SKM-1 treated with dmso at 0.1 percent for 144 hours (cell line): ENCODE results near the gene FGF1.

Experiments used
- DNase-seq: peaks from one replicate; lab custom pipeline; 2025; ENCODE audit not compliant: unreplicated experiment; lab: John Stamatoyannopoulos, UW

Gene FGF1

DNA sequence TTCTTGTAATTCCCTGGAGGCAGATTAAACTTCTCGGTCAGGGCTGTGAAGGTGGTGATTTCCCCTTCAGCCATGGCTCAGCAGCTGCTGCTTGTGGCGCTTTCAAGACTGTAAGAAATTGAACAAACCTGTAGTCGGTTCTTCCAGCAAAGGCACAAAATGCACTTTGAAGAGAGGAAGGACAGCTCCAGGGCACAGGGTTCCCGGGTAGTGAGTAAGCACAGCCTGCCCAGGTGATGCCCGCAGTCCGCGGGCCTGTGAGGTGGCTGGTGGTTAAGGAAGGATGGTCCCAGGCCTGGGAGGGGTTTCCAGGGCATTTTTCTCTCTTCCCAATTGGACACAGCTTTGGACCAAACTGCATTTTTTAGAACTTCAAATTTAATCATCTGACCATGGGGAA is 71.8 kb downstream of the FGF1 start:
- no peak for DNase-seq

DNA sequence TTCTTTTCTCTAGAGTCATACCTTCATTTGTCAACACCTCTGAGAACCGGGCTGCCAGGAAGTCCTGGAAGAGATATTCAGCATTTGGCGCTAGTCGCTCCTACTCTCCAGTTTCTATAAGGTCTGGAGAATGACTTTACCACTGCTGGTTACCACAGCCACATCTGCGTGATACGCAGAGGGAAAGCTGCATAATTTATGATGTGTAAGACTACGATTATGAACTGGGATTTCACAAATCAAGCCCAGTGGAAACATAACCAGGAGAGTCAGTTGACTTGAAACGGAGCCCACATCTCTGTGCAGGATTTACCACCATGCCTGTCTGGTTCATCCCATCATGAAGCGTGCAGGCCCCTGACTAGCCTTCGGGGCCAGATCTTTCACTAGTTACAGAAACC is 72.6 kb downstream of the FGF1 start:
- no peak for DNase-seq

DNA sequence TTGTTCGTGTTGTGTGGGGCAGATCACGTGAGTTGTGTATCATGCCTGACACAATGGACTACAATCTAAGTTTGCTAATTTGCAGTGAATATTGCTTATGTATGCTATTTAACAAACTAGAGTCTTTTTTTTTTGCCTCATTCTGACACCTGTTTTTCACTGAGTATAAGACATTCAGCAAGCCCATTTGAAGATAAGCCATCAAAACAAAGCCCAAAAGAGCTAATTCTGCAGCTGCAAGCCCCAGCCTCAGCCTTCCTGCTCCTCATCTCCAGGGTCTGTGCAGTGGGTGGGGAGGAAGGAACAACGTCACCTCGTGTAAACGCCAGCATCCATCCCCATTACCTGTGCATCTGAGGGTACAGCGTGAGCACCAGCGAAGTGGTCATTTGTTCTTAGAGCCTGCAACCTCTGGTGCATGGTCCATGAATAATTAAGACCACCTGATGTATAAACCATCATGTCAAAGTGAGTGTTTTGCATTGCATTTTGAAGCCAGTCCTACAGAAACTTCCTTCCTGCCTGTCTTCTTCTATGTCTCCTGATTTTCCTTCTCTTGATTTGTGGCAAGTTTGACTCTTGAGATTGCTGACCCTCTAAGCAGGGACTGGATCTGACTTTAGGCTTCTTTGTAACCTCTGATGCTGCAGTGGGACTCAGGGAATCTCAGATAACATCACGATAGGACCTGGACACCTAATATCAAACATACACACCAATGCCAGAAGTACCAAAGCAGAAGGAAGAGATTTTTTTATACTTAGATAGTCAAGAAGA is 73.2 kb downstream of the FGF1 start:
- no peak for DNase-seq

GRCh38 chr5:142611154-142611553 is 74.7 kb downstream of the FGF1 start:
- peak; percentile 75 for DNase-seq

DNA sequence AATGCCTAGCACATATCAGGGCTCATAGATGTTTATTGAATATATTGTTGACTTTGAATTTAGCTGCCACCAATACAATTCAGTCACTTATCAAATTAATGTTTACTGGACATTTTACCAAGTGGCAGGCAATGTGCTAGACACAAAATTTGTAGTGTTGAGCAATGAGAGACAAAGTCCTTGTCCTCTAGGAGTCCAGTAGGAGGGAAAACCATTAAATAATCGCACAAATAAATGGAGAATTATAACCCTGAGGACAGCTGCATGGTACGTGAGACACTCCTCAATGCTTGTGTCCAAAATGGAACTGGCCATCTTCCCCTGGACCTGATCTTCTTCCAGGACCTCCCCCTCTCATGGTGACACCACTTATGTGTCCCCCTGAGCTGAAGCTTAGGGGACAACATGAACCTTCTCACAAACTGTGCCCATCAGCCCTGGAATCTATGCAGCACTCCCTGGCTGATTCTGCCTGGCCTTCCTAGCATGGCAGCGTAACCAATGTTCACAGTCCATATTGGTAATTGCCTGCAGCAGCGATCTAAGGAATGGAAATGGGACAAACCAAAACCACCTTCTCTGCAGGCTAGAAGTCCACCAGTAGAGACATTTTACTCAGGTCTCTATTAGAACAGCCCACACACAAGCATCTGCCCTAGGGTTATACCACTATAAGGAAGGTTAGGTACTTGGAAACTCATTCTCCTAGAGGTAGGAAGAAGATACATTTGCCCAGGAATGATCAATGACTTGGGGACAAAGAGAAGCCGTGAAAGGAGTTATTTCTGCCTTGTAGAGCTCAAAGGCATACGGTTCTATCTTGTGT is 75.5 kb downstream of the FGF1 start:
- no peak for DNase-seq

- no peak for DNase-seq
These were observed 76.7 kb downstream of the FGF1 start for GRCh38 chr5:142609142-142609541.

- DNase-seq: no peak
These were observed 77.8 kb downstream of the FGF1 start for GRCh38 chr5:142608081-142608480.

DNA sequence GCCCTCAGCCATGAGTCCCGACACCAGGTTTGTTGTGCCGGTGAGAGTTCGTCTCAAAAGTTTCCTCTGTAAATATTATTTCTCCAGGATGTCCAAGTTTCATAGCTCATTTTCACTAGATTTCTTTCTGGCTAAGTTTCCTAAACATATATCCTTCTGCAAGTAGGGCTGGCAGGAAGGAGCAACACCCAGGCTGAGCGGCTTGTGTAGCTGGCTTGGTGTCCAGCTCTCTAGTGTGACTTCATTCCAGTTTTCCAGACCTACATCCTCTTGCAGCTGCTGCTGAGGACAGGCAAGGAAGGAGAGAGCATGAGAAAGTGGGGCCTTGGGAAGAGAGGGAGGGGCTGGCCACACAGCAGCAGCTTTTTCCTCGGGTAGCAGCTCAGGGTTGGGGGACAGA is 80.3 kb downstream of the FGF1 start:
- no peak for DNase-seq

- no peak for DNase-seq
These were observed 83.1 kb downstream of the FGF1 start for GRCh38 chr5:142602720-142603245.

GRCh38 chr5:142601432-142601831 is 84.5 kb downstream of the FGF1 start:
- DNase-seq: no peak

DNA sequence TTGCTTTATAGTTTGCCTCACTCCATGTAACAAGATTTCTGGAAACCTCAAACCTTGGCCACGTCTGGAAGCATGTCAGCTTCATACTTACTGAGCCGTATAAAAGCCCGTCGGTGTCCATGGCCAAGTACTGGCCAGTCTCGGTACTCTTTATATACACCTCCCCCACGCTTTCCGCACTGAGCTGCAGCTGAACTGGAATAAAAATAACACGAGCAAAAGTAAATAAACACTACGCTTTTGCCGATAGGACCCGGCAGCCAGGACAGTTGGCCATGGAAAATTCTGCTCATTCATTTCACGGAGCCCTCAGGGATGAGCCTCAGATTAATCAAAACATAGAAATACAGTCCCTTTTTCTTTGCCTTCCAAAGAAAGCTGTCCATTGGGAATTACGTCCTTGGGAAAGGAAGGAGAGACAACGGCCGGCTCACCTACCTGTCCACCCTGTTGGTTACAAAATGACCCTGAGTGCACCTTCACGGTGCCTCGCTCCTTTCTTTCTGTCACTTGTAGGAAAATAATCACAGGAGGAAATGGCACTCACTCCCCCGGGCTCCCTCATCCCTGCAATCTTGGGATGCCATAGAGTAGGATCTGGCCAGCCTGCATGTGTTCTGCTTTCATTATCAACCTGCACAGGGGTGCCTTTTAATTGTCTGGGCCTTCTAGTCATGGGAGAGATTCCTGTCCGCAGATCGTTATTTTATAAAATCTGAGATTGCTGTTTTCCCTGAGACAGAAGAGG is 85.1 kb downstream of the FGF1 start:
- DNase-seq: no peak

DNA sequence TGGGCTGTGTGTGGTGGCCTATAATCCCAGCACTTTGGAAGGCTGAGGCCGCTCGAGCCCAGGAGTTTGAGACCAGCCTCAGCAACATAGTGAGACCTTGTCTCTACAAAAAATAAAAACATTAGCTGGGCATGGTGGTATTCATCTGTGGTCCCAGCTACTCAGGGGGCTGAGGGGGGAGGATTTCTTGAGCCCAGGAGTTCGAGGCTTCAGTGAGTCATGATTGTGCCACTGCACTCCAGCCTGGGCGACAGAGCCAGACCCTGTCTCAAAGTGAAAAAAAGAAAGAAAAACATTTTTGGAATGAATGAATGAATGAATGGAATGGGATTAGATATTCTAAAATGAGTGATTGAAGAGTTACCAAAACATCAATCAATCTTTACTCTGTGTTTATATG is 85.8 kb downstream of the FGF1 start:
- DNase-seq: no peak

GRCh38 chr5:142598338-142598700 is 87.6 kb downstream of the FGF1 start:
- DNase-seq: no peak

DNA sequence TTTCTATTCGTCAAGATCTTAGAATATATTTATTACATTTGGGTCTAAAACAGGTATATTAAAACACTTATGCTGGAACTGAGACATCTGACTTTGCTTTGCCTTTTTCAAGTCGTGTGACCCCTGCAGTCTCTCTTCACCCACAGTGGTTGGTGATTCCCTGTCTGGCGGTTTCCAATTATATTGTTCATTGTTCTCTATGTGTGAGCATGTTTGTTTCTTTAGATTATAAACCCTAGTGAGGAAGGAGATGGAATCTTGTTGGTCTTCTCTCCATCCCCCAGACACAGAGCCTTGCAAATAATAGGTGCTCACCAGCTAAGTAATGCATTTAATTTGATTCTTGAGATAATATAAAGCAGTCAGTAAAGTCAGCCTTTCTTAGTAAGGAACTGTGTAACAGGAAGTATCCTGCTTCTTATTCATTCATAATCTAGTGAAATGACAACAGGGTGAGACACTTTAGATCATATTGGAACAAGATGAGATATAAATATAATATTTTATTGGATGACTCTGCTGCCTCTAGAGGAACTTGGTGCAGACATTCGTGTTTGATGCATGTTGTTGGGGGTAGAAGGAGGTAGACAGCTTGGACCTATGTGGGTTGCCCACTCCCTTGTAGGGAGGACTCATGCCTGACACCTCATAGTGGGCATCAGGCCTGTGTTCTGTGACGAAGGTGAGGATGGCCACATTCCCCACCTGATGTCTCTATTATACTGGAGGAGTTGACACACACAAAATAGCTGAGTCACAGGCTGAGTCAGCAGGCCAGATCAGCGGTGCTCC is 88.1 kb downstream of the FGF1 start:
- DNase-seq: no peak

DNA sequence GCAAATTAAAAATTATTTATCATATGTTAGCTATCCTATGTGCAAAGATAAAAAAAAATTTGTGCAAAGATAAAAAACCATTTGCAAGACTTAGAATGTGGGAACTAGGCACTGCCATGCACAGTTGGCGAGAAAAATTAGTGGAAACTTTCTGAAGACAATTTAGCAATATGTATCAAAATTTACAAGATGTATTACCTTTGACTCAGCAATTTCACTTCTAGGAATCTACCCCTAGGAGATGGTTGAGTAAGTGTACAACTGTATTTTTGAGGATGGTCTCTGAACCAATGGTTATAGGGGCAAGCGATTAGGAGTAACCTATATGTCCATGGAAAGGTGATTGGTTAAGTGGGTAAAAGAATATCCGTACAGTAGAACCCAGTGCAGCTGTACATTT is 88.9 kb downstream of the FGF1 start:
- DNase-seq: no peak

- DNase-seq: no peak
These were observed 93.5 kb downstream of the FGF1 start for GRCh38 chr5:142592365-142592764.

- DNase-seq: no peak
These were observed 95.2 kb downstream of the FGF1 start for GRCh38 chr5:142590451-142591231.

- DNase-seq: no peak
These were observed 96.2 kb downstream of the FGF1 start for GRCh38 chr5:142589720-142590119.

DNA sequence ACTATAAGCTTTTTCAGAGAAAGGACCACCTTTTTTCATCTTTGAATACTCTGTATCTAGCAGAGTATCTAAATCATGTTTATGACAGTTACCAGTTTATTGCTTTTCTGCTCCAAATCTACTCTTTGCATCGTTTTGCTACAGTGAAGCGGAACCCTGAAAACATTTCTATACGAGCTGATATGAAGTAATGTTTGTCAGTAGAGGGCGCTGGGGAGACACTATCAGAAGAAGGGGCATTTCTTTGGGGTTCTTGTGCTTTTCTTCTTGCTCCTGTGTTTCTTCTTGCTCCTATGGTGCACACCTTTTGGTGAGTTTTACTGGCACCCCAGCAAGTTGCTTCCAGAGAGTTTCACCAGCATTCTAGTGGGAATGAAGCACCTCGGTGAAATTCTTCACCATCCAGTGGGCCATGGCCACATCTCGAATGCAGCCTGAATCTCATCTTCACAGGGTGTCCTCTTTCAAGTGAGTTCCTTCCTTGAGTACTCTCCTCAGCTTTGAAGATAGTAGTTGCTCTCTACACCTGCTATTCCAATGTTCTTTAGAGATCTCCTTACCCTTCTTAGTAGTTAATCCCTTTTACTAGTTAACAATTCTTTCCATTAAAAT is 98.4 kb downstream of the FGF1 start:
- DNase-seq: peak; percentile 60

DNA sequence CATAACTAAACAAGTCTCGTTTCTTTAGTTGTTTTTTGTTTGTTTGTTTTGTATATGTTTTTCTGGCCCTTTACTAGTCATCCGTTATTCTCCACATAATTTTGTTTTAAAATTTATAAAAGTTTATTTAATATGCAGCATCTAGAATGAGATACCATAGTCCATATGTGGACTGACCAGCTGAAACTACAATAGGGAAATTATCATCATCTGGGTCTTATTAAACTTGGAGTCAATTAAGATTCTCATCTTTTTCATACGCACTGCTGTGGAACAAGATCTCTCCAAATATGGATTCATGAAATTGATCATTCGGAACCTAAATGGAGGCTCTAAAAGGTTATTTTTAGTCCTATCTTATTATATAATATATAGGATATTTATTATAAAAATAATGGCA is 99.3 kb downstream of the FGF1 start:
- no peak for DNase-seq
